Ovary (tissue), 3 donors: ENCODE data around the gene LCNL1.

Experiments
- EP300 ChIP-seq: sonication (generic); formaldehyde crosslinking; IDR thresholded peaks from one replicate; pipeline ENCODE4 v1.6.1; 2017; ENCODE audit warnings: antibody characterized with exemption
- POLR2A ChIP-seq: fragments of 450-650 bp; IDR thresholded peaks from one replicate; pipeline ENCODE4 v1.6.1; 2017; ENCODE audit warnings: antibody characterized with exemption, mild to moderate bottlenecking, moderate library complexity
- TF ChIP-seq, protein P1 (sequence below), 3 donors: fragments of 450-650 bp in 2 of 3; fragments of 200-600 bp in 1 of 3; IDR thresholded peaks; one replicate each; pipeline versions ENCODE4 v1.5.1 to v1.8.0; 2016 to 2022; ENCODE audit warnings: antibody characterized with exemption in 3 of 3, mild to moderate bottlenecking in 1 of 3
- donor health status: DM: no; HTN: no; CAD: no.

GRCh38 chr9:137002646-137003041 is 19.9 kb downstream of the LCNL1 start:
- TF ChIP-seq POLR2A, result no peak
- TF ChIP-seq, protein P1, sequence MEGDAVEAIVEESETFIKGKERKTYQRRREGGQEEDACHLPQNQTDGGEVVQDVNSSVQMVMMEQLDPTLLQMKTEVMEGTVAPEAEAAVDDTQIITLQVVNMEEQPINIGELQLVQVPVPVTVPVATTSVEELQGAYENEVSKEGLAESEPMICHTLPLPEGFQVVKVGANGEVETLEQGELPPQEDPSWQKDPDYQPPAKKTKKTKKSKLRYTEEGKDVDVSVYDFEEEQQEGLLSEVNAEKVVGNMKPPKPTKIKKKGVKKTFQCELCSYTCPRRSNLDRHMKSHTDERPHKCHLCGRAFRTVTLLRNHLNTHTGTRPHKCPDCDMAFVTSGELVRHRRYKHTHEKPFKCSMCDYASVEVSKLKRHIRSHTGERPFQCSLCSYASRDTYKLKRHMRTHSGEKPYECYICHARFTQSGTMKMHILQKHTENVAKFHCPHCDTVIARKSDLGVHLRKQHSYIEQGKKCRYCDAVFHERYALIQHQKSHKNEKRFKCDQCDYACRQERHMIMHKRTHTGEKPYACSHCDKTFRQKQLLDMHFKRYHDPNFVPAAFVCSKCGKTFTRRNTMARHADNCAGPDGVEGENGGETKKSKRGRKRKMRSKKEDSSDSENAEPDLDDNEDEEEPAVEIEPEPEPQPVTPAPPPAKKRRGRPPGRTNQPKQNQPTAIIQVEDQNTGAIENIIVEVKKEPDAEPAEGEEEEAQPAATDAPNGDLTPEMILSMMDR (IDR thresholded peaks at IDR 0.05), result no peak
- no peak for TF ChIP-seq EP300
